ENCODE data around the gene MYT1. TPM values are rescaled to one million over a fixed set of nuclear protein-coding genes. Genes with fewer than 3 reads are reported as not detected.
"Not testable (repeated sequence)": the region's sequence is repeated elsewhere in the genome, so short reads cannot be mapped to it uniquely, and the experiment has no call there.

The MYT1 gene
- 0.20 TPM for total RNA-seq
- long read RNA-seq, partial matches to known transcripts: 3 of 4 reads
- long read RNA-seq, other reads (novel, unspliced or antisense): 1 of 4 reads

- no peak for ATAC-seq
- peak; percentile 18 for DNase-seq
- intact Hi-C loops (cut with micrococcal nuclease): no loop called here
Measured at GRCh38 chr20:64164123-64164836, at the start of gene MYT1. Gene MYT1, plus strand, starts transcription at chr20:64164452. Its CDS starts 34,410 bp downstream, at chr20:64198862.

- DNase-seq (peak; percentile 15), ATAC-seq (no peak)
- intact Hi-C loops (cut with micrococcal nuclease): no loop called here
Measured at GRCh38 chr20:64115171-64115911, 48.9 kb upstream of the MYT1 start.

GRCh38 chr20:64116016-64116415 is 48.2 kb upstream of the MYT1 start:
- ATAC-seq (no peak), DNase-seq (peak; percentile 25)
- intact Hi-C loops (cut with micrococcal nuclease): no loop called here

GRCh38 chr20:64116541-64117431 is 47.5 kb upstream of the MYT1 start:
- peak; percentile 15 for DNase-seq
- no peak for ATAC-seq
- intact Hi-C loops (cut with micrococcal nuclease): no loop called here

GRCh38 chr20:64117432-64117777 is 46.8 kb upstream of the MYT1 start:
- DNase-seq; ATAC-seq; intact Hi-C loops (cut with micrococcal nuclease): not testable (repeated sequence)

- DNase-seq: no peak
- ATAC-seq: no peak
- intact Hi-C loops (cut with micrococcal nuclease): no loop called here
Measured at GRCh38 chr20:64119301-64119680, 45.0 kb upstream of the MYT1 start.

- peak; percentile 24 for DNase-seq
- ATAC-seq: no peak
- intact Hi-C loops (cut with micrococcal nuclease): no loop called here
Measured at GRCh38 chr20:64119681-64120341, 44.4 kb upstream of the MYT1 start.

GRCh38 chr20:64121586-64121985 is 42.7 kb upstream of the MYT1 start:
- DNase-seq (peak; percentile 17), ATAC-seq (no peak)
- intact Hi-C loops (cut with micrococcal nuclease): no loop called here

- intact Hi-C loops (cut with micrococcal nuclease); ATAC-seq; DNase-seq: not testable (repeated sequence)
Measured at GRCh38 chr20:64122927-64123326, 41.3 kb upstream of the MYT1 start.

- intact Hi-C loops (cut with micrococcal nuclease); ATAC-seq; DNase-seq: not testable (repeated sequence)
Measured at GRCh38 chr20:64123517-64123916, 40.7 kb upstream of the MYT1 start.

- no peak for ATAC-seq
- intact Hi-C loops (cut with micrococcal nuclease): no loop called here
- peak; percentile 17 for DNase-seq
Measured at GRCh38 chr20:64129146-64129782, 35.0 kb upstream of the MYT1 start.

- ATAC-seq: no peak
- DNase-seq: no peak
- intact Hi-C loops (cut with micrococcal nuclease): no loop called here
Measured at GRCh38 chr20:64130271-64130670, 34.0 kb upstream of the MYT1 start.

GRCh38 chr20:64130876-64131275 is 33.4 kb upstream of the MYT1 start:
- DNase-seq (no peak), ATAC-seq (no peak)
- intact Hi-C loops (cut with micrococcal nuclease): no loop called here

GRCh38 chr20:64131406-64131805 is 32.8 kb upstream of the MYT1 start:
- intact Hi-C loops (cut with micrococcal nuclease): no loop called here
- ATAC-seq: no peak
- DNase-seq: peak; percentile 7

GRCh38 chr20:64133951-64134407 is 30.3 kb upstream of the MYT1 start:
- intact Hi-C loops (cut with micrococcal nuclease): no loop called here
- peak; percentile 11 for DNase-seq
- no peak for ATAC-seq

GRCh38 chr20:64134744-64135143 is 29.5 kb upstream of the MYT1 start:
- ATAC-seq; intact Hi-C loops (cut with micrococcal nuclease): not testable (repeated sequence)
- DNase-seq: peak; percentile 3

- intact Hi-C loops (cut with micrococcal nuclease): no loop called here
- DNase-seq: peak; percentile 11
- ATAC-seq: no peak
Measured at GRCh38 chr20:64136004-64136710, 28.1 kb upstream of the MYT1 start.

- DNase-seq: peak; percentile 13
Measured at GRCh38 chr20:64137598-64138031, 26.6 kb upstream of the MYT1 start.

More at GRCh38 chr20:64137598-64138031, 26.6 kb upstream of the MYT1 start:
- no peak for ATAC-seq
- intact Hi-C loops (cut with micrococcal nuclease): no loop called here

All from left ventricle myocardium superior (tissue), 1 donor.